CD4-positive, alpha-beta T cell treated with Interleukin-4 for 1 hour (primary cell): ENCODE data around the gene MRPS18A.

Experiments used
- DNase-seq, 2 donors: peaks; one replicate each; pipeline ENCODE4 v3.0.0-alpha.2; 2020 to 2022

Gene MRPS18A

GRCh38 chr6:43687437-43688347 lies at the start of gene MRPS18A:
TSS of gene MRPS18A (minus strand) at chr6:43687791. CDS start at chr6:43687779, 12 bp downstream.
- DNase-seq, result peak; percentile 77 to 79

DNA sequence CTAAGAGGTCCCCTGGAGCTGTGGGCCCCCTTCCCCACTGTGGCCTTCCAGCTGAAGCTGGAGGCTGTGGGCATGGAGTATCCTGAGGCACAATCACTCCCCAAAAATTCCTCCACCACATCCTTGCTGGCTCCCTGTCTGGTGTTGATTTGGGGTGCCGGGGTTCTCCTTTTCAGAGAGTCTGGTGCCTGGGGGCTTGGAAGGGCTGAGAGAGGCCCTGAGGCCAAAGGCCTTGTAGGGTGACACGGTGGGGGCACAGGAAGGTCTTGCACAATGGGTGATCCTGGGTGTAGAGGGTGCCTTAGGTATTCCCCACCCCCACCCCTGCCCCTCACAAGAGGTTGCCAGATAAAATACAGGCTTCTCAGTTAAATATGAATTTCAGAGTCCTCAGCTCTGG lies 49.3 kb upstream of the MRPS18A start:
- DNase-seq, result no peak

DNA sequence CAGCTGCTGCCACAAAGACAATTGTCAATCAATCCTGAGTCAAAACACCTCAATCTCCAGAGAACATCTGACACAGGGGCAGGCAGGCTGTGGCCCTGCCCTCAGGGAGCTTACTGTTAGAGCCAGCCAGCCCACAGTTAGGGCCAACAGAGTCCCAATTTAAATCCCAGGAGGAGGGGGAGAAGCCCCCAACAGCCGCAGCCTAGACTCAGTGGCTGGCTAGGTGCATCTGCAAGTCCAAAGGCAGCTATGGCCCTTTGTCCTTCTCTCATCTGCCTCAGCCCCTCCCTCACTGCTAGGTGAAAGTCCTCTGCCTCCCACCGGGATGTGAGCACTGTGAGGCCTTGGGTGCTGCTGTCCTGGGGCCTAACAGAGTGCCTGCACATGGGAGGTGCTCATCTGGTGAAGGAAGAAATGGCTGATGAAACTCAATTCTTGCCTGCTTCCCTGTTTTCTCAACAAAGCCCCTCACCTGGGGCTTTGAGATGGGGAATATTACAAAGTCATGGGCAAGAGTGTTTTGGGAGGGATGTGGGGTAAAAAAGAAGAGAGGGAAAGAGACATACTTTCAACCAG lies 48.7 kb upstream of the MRPS18A start:
- DNase-seq, result no peak

- DNase-seq, result no peak
These were observed 48.1 kb upstream of the MRPS18A start for GRCh38 chr6:43735642-43736199.

DNA sequence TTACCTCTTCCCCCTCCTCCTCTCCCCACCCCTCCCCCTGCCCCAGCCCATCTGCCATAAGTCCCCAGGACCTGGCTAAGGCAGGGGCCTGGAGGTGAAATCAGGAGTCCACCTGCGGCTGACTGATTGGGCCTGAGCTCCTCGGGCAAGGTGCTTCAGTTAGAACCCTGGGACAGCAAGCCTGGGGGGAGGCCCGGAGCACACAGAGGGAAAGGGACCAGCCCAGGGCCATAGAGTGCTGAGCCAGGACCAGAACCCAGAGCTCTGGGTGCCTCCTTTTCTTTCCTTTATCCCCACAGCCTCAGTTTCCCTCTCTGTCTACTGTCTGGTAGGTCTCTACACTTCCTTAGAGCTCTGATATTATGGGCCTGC lies 46.7 kb upstream of the MRPS18A start:
- no peak for DNase-seq

- DNase-seq, result peak; percentile 51 to 67
These were observed 46.1 kb upstream of the MRPS18A start for GRCh38 chr6:43733471-43734293.

DNA sequence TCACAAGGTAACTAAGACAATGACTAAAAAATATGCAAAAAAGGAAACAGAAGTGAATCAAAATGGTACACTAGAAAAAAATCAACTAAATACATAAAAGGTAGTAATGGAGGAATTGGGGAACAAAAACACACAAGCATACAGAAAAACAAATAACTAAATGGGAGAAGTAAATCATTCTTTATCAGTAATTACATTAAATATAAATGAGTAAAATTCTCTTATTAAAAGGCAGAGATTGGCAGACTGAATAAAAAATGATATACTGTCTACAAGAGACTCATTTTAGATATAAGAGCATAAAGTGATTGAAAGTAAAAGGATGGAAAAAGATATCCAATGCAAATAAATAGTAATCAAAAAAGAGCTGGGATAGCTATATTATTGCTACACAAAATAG lies 43.0 kb upstream of the MRPS18A start:
- no peak for DNase-seq

DNA sequence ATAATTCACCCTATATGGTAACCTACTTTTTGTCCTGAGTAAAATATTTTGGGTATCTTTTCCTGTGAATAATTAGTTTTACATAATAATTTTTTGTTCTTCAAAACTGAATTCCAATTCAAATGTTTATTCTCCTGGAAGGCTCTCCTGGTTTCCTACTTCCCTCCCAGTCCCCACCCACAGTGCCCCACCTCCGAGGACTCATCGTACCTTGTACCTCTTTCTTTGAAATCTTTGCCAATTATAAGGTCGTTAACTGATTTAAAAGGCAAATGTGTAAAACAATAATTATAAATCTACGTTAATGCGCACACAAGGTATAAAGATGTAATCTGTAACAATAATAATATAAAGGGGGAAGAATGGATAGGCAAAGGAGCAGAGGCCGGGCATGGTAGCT lies 41.9 kb upstream of the MRPS18A start:
- DNase-seq, result no peak

DNA sequence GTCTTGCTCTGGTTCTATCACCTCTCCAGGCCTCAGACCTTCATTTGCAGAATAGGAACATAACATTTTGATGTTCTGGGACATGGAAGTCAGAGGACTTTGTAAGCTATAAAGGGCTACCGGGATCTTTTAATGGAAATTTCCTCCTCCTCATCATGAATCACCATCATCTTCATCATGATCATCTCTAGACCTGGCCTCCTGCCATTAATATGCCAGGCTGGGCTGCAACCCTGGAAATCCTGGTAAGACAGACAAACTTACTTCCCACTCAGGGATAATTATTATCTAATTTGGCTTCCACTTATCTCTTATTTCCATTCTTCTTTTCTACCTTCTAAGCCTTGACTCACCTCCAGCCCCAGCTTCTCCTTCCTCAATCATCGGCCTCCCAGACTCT lies 41.0 kb upstream of the MRPS18A start:
- no peak for DNase-seq

GRCh38 chr6:43727634-43728033 lies 40.0 kb upstream of the MRPS18A start:
- DNase-seq, result no peak

- DNase-seq, result no peak
These were observed 38.3 kb upstream of the MRPS18A start for GRCh38 chr6:43725643-43726580.

GRCh38 chr6:43724914-43725642 lies 37.5 kb upstream of the MRPS18A start:
- peak; percentile 70 to 87 for DNase-seq

DNA sequence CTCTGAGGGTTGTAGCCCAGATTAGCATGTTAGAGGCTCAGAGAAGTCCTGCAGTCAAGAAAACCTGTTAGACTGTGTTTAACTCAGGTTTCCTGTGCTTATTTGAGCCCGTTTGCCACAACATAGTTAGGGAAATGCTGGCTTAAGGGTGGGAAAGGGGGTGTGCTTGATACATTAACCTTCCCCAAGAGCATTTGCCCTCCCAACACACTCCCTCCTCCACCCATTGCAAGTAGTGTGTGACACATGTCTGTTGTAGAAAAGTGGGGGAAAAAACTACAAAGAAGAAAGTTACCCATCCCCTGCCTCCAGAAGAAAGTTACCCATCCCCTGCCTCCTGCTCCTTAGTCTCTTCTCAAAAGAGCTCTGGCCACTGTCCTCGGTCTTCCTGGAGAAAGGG lies 36.8 kb upstream of the MRPS18A start:
- DNase-seq, result no peak

- DNase-seq, result peak; percentile 68 to 77
These were observed 36.2 kb upstream of the MRPS18A start for GRCh38 chr6:43723737-43724295.

GRCh38 chr6:43722920-43723545 lies 35.4 kb upstream of the MRPS18A start:
- peak in 1 of 2 donors; percentile 25 for DNase-seq

GRCh38 chr6:43720999-43721398 lies 33.4 kb upstream of the MRPS18A start:
- DNase-seq, result no peak

GRCh38 chr6:43719511-43719910 lies 31.9 kb upstream of the MRPS18A start:
- DNase-seq, result no peak

DNA sequence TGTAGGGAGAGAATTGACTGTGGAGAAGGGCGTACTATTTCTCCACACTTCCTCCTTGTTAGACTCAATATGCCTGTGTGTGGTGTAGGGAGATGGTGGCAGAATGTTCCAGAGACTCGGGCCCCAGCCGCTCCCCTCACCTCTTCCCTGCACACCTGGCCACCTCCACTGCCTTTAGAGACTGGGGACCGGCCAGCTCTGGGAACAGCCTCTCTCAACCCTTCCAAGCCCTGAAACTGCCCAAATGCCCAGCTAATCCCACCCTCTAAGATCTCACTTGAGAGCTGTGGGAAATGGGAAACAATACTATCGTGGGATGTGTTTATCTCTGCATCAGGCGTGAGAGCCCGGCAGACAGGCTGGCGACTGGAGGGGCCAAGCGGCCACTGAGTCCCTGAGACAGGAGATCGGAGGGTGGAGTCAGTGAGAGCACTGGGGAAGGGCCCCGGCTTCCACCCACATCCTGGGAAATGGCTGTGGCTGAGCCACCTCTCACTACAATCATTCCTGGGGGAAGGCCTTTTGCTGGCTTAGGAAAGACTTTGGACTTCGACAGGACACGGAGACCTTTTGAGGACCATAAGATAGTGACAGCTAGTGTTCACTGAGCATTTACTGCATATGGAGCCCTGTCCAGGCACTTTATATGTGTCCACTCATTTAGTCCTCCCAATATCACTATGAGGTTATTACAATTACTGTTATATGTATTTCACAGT lies 31.0 kb upstream of the MRPS18A start:
- DNase-seq, result no peak

DNA sequence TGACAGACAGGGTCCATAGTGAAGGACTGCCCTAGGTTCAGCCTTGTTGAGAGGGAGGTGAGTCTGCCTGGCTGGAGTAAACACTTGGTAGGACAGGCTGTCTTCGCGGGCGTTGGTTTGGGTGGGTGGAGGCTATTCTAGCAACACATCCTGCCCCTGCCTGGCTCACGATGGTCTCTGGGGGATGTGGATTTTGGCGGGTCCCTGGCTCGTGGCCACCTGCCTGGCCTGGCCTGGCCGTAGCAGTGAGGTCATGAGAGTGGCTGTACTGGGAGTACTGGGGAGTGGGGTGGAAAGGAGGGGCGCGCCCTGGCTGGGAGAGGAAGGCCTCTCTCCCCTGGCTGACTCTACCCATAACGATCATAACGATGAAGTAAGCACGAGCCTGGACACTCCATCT lies 30.2 kb upstream of the MRPS18A start:
- DNase-seq, result no peak

DNA sequence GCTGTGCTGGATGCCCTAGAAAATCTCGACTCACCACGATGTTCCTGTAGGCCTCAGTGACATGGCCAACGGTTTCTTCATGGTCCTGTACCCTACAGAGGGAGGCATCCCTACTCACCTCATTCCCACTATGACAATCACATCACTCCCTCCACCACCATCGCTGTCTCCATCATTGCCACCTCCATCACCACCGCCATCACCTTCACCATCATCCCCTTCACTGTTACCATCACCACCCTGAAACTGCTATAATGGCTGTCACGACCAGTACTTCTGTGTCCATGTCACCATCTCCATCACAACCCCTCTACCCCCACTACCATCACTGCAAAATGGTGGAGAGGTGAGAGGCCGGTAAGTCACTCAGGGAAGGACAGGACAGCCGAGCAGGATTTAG lies 29.8 kb upstream of the MRPS18A start:
- DNase-seq, result no peak
